Vagina (tissue), 2 donors: ENCODE measurements around the gene FSTL4.

Experiments
- POLR2A ChIP-seq, 2 donors: fragments of 450-650 bp; IDR thresholded peaks; one replicate each; pipeline ENCODE4 v1.6.1; 2017; ENCODE audit warnings: antibody characterized with exemption in 2 of 2, mild to moderate bottlenecking in 2 of 2, moderate library complexity in 2 of 2
- POLR2AphosphoS5 ChIP-seq, 2 donors: sonication (generic); formaldehyde crosslinking; IDR thresholded peaks; one replicate each; pipeline ENCODE4 v1.9.0; 2017; ENCODE audit warnings: antibody characterized with exemption in 2 of 2, mild to moderate bottlenecking in 2 of 2, low read depth in 1 of 2; ENCODE audit not compliant: insufficient read depth in 1 of 2
- TF ChIP-seq, protein P1 (sequence below), 3 experiments: fragments of 450-650 bp in 2 of 3; fragments of 200-600 bp in 1 of 3; sonication (generic) in 1 of 3; IDR thresholded peaks; one replicate each; pipeline ENCODE4 v1.5.1; 2017 to 2019; ENCODE audit warnings: antibody characterized with exemption in 3 of 3, mild to moderate bottlenecking in 2 of 3, moderate library complexity in 2 of 3

DNA sequence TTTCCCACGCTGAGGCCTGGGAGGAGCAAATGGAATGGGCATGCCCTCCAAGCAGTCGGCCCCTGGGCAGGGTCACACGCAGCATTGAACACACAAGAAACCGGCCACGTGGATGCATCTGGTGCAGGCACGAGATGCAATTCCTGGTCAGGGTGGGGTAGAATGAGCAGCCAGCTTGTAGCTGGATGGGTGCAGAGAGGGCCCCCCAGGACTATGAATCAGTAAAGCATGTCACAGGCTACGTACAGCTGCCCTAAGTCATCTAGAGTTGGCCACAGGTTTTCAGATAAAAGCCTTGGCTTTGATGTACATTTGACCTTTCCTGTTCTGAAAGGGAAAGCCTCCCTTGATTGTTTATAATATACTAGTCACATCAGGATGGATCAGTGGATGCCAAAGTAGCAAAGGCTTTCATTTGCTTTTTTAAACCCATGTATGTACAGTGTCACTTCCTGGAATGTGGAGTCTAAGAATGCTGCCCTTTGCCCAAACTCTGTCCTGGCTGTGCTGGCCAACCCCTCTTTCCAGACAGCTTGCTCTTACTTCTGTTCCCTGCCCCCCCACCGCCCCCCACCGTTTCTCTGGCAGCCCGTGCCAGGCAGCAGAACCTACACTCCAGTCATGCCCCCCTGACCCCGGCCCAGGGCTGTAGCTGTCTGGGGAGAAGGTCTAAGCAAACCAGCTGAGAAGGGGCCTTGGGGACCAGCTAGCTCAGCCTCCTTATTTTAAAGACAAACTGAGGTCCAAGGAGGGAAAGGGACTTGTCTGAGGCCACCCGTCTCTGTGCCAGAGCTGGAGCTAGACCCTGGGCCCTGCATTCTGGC lies 391.3 kb downstream of the FSTL4 start:
- TF ChIP-seq, protein P1, sequence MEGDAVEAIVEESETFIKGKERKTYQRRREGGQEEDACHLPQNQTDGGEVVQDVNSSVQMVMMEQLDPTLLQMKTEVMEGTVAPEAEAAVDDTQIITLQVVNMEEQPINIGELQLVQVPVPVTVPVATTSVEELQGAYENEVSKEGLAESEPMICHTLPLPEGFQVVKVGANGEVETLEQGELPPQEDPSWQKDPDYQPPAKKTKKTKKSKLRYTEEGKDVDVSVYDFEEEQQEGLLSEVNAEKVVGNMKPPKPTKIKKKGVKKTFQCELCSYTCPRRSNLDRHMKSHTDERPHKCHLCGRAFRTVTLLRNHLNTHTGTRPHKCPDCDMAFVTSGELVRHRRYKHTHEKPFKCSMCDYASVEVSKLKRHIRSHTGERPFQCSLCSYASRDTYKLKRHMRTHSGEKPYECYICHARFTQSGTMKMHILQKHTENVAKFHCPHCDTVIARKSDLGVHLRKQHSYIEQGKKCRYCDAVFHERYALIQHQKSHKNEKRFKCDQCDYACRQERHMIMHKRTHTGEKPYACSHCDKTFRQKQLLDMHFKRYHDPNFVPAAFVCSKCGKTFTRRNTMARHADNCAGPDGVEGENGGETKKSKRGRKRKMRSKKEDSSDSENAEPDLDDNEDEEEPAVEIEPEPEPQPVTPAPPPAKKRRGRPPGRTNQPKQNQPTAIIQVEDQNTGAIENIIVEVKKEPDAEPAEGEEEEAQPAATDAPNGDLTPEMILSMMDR (IDR thresholded peaks at IDR 0.05): no peak
- TF ChIP-seq POLR2A (IDR thresholded peaks at IDR 0.05) (no peak), POLR2AphosphoS5 (IDR thresholded peaks at IDR 0.05; ENCODE audit: insufficient read depth in 1 of 2, low read depth in 1 of 2) (no peak)
